ENCODE data around the gene PCCA.

Gene PCCA

GRCh38 chr13:100508455-100508854 is 419.6 kb downstream of the PCCA start:
- no peak for TF ChIP-seq CTCF (IDR thresholded peaks at IDR 0.05; ENCODE audit: insufficient read depth, missing control alignments)
- FAIRE-seq (no peak), DNase-seq (ENCODE audit: insufficient read length, low spot score) (no peak)

GRCh38 chr13:100508996-100509395 is 420.1 kb downstream of the PCCA start:
- DNase-seq (ENCODE audit: insufficient read length, low spot score) (no peak), FAIRE-seq (no peak)
- TF ChIP-seq CTCF (IDR thresholded peaks at IDR 0.05; ENCODE audit: insufficient read depth, missing control alignments), result no peak

DNA sequence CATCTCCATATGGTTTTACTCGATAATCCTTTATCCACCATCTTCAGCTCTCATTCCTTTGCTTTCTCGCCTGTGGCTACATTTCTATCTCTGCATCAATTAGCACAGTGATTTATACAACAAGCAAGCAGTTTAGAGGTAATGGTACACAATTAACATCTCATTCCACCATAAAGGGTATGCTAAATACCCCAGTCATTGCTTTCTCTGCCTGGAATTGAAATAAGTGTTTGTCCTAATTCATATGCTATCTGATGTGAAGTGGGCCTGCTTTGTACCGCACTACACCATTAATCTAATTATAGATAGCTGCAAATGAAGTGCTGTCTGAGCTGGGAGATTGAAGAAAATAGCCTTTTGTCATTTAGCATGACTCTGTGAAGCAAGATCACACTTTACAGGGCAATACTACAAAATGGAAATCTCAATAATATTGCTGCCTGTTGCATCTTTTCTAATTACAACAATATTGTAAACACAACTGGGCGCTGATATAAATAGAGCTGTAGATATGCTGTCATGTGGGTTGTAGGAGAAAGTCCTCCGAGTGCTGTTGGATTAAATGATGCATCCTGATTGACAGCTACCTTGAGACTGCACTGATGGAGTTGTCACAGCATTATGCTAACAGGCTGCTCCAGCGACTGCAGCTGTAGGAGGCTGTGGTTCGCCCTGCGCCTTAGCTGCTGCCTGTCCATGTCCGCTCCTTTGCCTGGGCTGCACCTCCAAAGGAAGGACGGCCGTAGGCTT is 421.5 kb downstream of the PCCA start:
- no peak for TF ChIP-seq CTCF (IDR thresholded peaks at IDR 0.05; ENCODE audit: insufficient read depth, missing control alignments)
- peak; percentile 29 for FAIRE-seq
- no peak for DNase-seq (ENCODE audit: insufficient read length, low spot score)

GRCh38 chr13:100511466-100511865 is 422.6 kb downstream of the PCCA start:
- DNase-seq (ENCODE audit: insufficient read length, low spot score) (no peak), FAIRE-seq (no peak)
- no peak for TF ChIP-seq CTCF (IDR thresholded peaks at IDR 0.05; ENCODE audit: insufficient read depth, missing control alignments)

DNA sequence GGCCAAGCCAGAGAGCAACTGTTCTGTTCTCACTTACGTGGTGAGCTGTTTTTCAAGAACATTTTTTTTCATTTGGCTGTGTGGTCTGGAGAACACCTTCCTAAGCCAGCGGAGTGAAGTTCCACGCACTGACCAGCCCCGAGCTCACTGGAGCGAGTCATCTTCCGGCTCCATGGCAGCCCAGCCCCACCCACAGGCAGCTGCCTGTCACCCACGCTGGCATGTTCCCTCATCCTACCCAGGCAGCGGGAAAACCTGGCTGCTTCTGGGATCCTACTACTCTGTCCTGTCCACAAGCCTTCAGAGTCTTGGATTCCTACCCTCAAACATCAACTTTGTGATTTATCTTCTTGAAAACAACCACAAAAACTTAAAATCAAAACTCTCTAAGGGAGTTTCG is 423.5 kb downstream of the PCCA start:
- TF ChIP-seq CTCF (IDR thresholded peaks at IDR 0.05; ENCODE audit: insufficient read depth, missing control alignments), result no peak
- FAIRE-seq (no peak), DNase-seq (ENCODE audit: insufficient read length, low spot score) (no peak)

DNA sequence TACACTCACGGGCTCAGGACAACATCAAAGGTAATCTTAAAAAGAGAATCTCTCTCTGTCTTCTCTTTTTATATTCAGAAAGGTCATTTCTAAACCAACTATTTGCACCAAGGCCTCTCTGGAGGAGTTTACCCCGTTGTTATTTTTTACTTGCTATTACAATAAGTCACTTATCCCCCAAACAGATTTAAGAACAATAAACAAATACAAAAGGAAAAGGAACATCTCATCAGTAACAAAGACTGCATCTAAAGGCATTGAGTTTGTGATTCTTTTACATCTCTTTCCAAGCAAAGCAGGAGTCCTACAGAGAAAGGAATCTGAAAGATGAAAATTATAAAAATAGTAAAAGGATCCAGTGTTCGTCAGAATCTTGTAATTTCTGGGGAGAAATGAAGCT is 424.3 kb downstream of the PCCA start:
- no peak for TF ChIP-seq CTCF (IDR thresholded peaks at IDR 0.05; ENCODE audit: insufficient read depth, missing control alignments)
- FAIRE-seq (no peak), DNase-seq (ENCODE audit: insufficient read length, low spot score) (no peak)

- DNase-seq (ENCODE audit: insufficient read length, low spot score), result no peak
- no peak for TF ChIP-seq CTCF (IDR thresholded peaks at IDR 0.05; ENCODE audit: insufficient read depth, missing control alignments)
These were observed 425.2 kb downstream of the PCCA start for GRCh38 chr13:100513987-100514670.

More at GRCh38 chr13:100513987-100514670, 425.2 kb downstream of the PCCA start:
- no peak for FAIRE-seq

Measured in D721Med (cell line).